Upper lobe of right lung (tissue), 1 donor: ENCODE data around the gene SPECC1L. TPM values are rescaled to one million over a fixed set of nuclear protein-coding genes. Genes with fewer than 3 reads are reported as not detected.
A peak's percentile ranks its signal among the peaks of the same experiment; 100 is the strongest.

Experiments used
- ATAC-seq: fragments of 200-7000 bp; cut with Tn5 transposase; one replicate; pipeline ENCODE4 v1.9.1; 2020; ENCODE audit warnings: mild to moderate bottlenecking, moderate library complexity
- DNase-seq: peaks from one replicate; pipeline ENCODE4 v3.0.0-alpha.2; 2020
- H3K27ac ChIP-seq: fragments of 200-600 bp; one replicate; pipeline ENCODE4 v1.8.0; 2022
- H3K27me3 ChIP-seq: fragments of 200-600 bp; one replicate; pipeline ENCODE4 v1.8.0; 2022; ENCODE audit warnings: mild to moderate bottlenecking
- H3K36me3 ChIP-seq: fragments of 200-600 bp; one replicate; pipeline ENCODE4 v1.8.0; 2022
- H3K4me1 ChIP-seq: fragments of 200-600 bp; one replicate; pipeline ENCODE4 v1.8.0; 2022
- H3K4me3 ChIP-seq: fragments of 200-600 bp; one replicate; pipeline ENCODE4 v1.8.0; 2022; ENCODE audit warnings: mild to moderate bottlenecking
- H3K9me3 ChIP-seq: fragments of 200-600 bp; one replicate; pipeline ENCODE4 v1.8.0; 2022
- intact Hi-C: fragments of 100-400 bp; cut with DNase I; formaldehyde crosslinking; loops from one replicate; pipeline ENCODE4 v1.11.0; 2022
- total RNA-seq: library from RNA; stranded (reverse); fragmentation: NEBNext Ultra II Directional; extraction: Animal tissue kit (Norgen Biotek cat#: 25700); gene quantifications from one replicate; pipeline ENCODE4 v1.2.1, GENCODE V29; 2021
- TF ChIP-seq, protein P1 (sequence below): fragments of 200-600 bp; IDR thresholded peaks from one replicate; pipeline ENCODE4 v1.8.0; 2022; ENCODE audit warnings: antibody characterized with exemption
- donor health status: DM: no; HTN: yes; CAD: no; lungs with severe emphysema.

The SPECC1L gene
- total RNA-seq, 1 donor from 2014 or later, result 87.1 TPM

DNA sequence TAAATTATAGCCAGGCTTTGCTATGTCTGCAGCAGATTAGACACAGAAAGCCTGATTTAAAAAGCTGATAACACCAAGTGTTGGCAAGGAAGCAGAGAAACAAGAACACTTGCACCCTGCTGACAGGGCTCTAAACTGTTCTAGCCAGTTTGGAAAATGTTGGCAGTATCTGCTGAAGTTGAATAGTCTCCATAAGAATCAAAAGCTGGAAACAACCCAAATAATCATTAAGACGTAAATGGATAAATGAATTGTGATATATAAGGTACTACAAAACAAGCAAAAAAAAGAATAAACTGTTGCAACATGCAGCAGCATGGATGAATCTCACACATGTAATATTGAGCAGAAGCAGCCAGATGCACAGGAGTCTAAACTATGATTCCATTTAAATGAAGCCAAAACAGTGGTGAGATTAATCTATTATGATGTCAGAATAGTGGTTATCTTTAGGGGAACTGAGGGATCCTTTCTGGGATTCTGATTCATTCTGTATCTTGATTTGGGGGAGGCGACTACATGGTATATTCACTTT is 116.4 kb downstream of the SPECC1L start:
- Histone ChIP-seq H3K27me3 (no peaks in the 10 kb centered on the region), H3K4me1 (peaks cover 25% of the 10 kb centered on the region), H3K27ac (no peak overlapping the region), H3K36me3 (peaks cover 5% of the 10 kb centered on the region), H3K4me3 (no peak overlapping the region), H3K9me3 (no peaks in the 10 kb centered on the region)
- no peak for DNase-seq
- intact Hi-C loops, result no loop called here
- ATAC-seq, result no peak
- TF ChIP-seq, protein P1, sequence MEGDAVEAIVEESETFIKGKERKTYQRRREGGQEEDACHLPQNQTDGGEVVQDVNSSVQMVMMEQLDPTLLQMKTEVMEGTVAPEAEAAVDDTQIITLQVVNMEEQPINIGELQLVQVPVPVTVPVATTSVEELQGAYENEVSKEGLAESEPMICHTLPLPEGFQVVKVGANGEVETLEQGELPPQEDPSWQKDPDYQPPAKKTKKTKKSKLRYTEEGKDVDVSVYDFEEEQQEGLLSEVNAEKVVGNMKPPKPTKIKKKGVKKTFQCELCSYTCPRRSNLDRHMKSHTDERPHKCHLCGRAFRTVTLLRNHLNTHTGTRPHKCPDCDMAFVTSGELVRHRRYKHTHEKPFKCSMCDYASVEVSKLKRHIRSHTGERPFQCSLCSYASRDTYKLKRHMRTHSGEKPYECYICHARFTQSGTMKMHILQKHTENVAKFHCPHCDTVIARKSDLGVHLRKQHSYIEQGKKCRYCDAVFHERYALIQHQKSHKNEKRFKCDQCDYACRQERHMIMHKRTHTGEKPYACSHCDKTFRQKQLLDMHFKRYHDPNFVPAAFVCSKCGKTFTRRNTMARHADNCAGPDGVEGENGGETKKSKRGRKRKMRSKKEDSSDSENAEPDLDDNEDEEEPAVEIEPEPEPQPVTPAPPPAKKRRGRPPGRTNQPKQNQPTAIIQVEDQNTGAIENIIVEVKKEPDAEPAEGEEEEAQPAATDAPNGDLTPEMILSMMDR, result no peak

DNA sequence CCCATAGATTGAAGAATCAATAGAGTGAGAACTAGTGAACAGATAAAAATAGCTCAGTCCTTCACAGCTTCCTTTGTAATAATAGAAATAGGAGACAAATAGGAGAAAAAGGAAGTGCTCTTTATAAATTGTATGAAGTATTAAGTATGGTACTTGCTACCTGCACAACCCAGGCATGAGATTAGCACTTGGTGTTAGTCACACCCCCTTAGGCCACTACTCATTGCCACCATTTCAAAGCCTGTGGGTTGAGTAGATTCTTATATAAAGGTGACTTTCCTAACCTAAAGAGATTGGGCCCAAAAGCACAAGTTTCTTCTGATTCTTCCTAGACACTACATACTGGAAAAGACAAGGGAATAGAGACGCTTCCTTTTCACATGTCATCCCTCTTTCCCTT is 119.0 kb downstream of the SPECC1L start:
- Histone ChIP-seq H3K9me3 (no peaks in the 10 kb centered on the region), H3K4me3 (no peak overlapping the region), H3K36me3 (peaks cover 5% of the 10 kb centered on the region), H3K27ac (peak overlapping the region; percentile 62), H3K4me1 (peaks cover 47% of the 10 kb centered on the region), H3K27me3 (no peaks in the 10 kb centered on the region)
- intact Hi-C loops, result no loop called here
- no peak for DNase-seq
- TF ChIP-seq, protein P1, result no peak
- ATAC-seq, result no peak

DNA sequence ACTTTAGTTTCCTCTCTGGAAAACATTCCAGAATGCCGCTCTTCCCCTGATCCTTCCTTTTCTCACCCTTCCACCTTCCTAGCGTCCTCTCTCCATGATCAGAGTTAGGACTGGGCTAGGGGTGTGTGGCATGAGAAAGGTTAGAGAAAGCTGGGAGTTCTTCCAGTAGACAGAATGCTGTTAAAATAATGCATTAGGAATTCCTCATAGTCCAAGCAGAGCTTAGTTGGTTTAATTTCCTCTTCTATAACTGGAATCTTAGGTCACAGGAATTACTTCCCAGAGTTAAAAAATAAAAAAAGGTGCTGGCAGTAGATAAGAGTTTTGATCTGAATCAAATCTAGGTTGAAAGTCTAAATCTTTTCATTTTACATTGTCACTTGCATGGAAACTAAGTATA is 119.5 kb downstream of the SPECC1L start:
- Histone ChIP-seq H3K27me3 (no peaks in the 10 kb centered on the region), H3K9me3 (no peaks in the 10 kb centered on the region), H3K4me1 (peaks cover 47% of the 10 kb centered on the region), H3K27ac (peak overlapping the region; percentile 62), H3K4me3 (no peak overlapping the region), H3K36me3 (peaks cover 5% of the 10 kb centered on the region)
- intact Hi-C loops, result no loop called here
- ATAC-seq (no peak), DNase-seq (no peak)
- TF ChIP-seq, protein P1, result no peak

DNA sequence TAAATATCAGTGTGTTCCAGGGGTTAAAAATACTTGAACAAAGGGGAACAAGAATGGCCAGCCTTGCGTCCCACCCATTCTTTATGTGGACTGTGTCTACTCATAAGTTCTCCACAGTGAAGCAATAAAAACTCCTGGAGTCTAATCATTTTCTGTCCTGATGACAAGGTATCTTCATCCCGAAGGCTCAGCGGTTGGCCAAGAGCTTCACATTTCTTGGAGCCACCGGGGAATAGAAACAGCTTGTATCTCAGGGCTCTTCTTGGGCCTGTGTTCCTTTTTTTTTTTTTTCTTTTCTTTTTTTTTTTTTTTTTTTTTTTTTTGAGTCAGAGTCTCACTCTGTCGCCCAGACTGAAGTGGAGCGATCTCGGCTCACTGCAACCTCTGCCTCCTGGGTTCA is 119.9 kb downstream of the SPECC1L start:
- Histone ChIP-seq H3K36me3 (peaks cover 9% of the 10 kb centered on the region), H3K4me3 (no peak overlapping the region), H3K4me1 (peaks cover 47% of the 10 kb centered on the region), H3K27ac (peak overlapping the region; percentile 62), H3K9me3 (no peaks in the 10 kb centered on the region), H3K27me3 (no peaks in the 10 kb centered on the region)
- ATAC-seq (no peak), DNase-seq (no peak)
- TF ChIP-seq, protein P1, result no peak
- intact Hi-C loops, result no loop called here

DNA sequence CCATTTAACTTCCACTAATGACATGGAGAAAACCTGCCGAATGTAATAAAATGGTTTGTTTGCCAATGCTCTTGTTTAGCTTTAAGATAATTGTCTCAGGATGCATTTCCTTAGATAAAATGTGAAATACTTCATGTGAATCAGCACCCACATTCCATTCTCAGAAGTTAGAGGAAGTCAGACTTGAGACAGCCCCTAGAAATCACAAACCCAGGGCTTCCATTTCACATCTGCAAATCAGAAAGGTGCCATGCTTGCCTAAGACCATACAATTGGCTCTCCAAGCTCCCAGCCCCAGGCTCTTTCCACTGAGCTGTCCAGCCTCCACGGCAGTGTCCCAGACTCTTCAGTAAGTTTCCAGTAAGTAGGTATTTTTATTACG is 121.2 kb downstream of the SPECC1L start:
- Histone ChIP-seq H3K27me3 (no peaks in the 10 kb centered on the region), H3K9me3 (no peaks in the 10 kb centered on the region), H3K36me3 (peaks cover 20% of the 10 kb centered on the region), H3K4me3 (no peak overlapping the region), H3K27ac (peak overlapping the region; percentile 62), H3K4me1 (peaks cover 47% of the 10 kb centered on the region)
- DNase-seq (no peak), ATAC-seq (no peak)
- intact Hi-C loops, result no loop called here
- TF ChIP-seq, protein P1, result no peak
